GM23338 (cell line): Measurements from ENCODE around the gene AKIP1.

Experiments
- CREB1 ChIP-seq: fragments of 250-450 bp; sonication (Bioruptor Pico); IDR thresholded peaks from 2 replicates; pipeline ENCODE4 v1.5.0; 2020; ENCODE audit warnings: low read depth, mild to moderate bottlenecking, moderate library complexity
- ETS1 ChIP-seq: IDR thresholded peaks from 2 replicates; pipeline ENCODE4 v1.6.1; 2016; ENCODE audit warnings: antibody characterized with exemption
- EZH2 ChIP-seq: fragments of 200-600 bp; sonication (generic); IDR thresholded peaks from one replicate; pipeline ENCODE4 v1.8.0; 2017; ENCODE audit warnings: antibody characterized with exemption, mild to moderate bottlenecking, low read depth; ENCODE audit not compliant: unreplicated experiment
- EZH2phosphoT487 ChIP-seq: fragments of 200-600 bp; sonication (generic); IDR thresholded peaks from one replicate; pipeline ENCODE4 v1.8.1; 2018; ENCODE audit warnings: antibody characterized with exemption; ENCODE audit not compliant: unreplicated experiment
- JUNB ChIP-seq: IDR thresholded peaks from one replicate; pipeline ENCODE4 v1.6.1; 2016; ENCODE audit warnings: antibody characterized with exemption; ENCODE audit not compliant: unreplicated experiment
- NANOG ChIP-seq: IDR thresholded peaks from 2 replicates; pipeline ENCODE4 v1.6.1; 2016; ENCODE audit warnings: antibody characterized with exemption, borderline replicate concordance
- POLR2AphosphoS5 ChIP-seq: IDR thresholded peaks from 2 replicates; pipeline ENCODE4 v1.6.1; 2016; ENCODE audit warnings: antibody characterized with exemption, low read depth
- STAT1 ChIP-seq: IDR thresholded peaks from one replicate; pipeline ENCODE4 v1.6.1; 2016; ENCODE audit warnings: antibody characterized with exemption; ENCODE audit not compliant: unreplicated experiment
- ZNF114 ChIP-seq: fragments of 250-450 bp; sonication (Bioruptor Pico); IDR thresholded peaks from 2 replicates; pipeline ENCODE4 v1.5.0; 2020; ENCODE audit warnings: mild to moderate bottlenecking, moderate library complexity
- ZNF331 ChIP-seq: fragments of 250-450 bp; sonication (Bioruptor Pico); IDR thresholded peaks from 2 replicates; pipeline ENCODE4 v1.5.0; 2020; ENCODE audit warnings: low read depth, mild to moderate bottlenecking, moderate library complexity
- TF ChIP-seq, protein P1 (sequence below), 2 experiments: fragments of 200-600 bp in 1 of 2; sonication (generic) in 1 of 2; conservative IDR thresholded peaks; 2 replicates each; pipeline versions ENCODE4 v1.5.1 to v1.6.1; 2016 to 2017; ENCODE audit warnings: antibody characterized with exemption in 2 of 2, low read depth in 2 of 2, mild to moderate bottlenecking in 2 of 2, moderate library complexity in 1 of 2
- TF ChIP-seq, protein P2 (sequence below): IDR thresholded peaks from one replicate; pipeline ENCODE4 v1.6.1; 2018; ENCODE audit warnings: antibody characterized with exemption; ENCODE audit not compliant: unreplicated experiment
- TF ChIP-seq, protein P3 (sequence below): fragments of 250-450 bp; sonication (Bioruptor Pico); IDR thresholded peaks from 2 replicates; pipeline ENCODE4 v1.5.0; 2020; ENCODE audit warnings: mild to moderate bottlenecking, moderate library complexity

DNA sequence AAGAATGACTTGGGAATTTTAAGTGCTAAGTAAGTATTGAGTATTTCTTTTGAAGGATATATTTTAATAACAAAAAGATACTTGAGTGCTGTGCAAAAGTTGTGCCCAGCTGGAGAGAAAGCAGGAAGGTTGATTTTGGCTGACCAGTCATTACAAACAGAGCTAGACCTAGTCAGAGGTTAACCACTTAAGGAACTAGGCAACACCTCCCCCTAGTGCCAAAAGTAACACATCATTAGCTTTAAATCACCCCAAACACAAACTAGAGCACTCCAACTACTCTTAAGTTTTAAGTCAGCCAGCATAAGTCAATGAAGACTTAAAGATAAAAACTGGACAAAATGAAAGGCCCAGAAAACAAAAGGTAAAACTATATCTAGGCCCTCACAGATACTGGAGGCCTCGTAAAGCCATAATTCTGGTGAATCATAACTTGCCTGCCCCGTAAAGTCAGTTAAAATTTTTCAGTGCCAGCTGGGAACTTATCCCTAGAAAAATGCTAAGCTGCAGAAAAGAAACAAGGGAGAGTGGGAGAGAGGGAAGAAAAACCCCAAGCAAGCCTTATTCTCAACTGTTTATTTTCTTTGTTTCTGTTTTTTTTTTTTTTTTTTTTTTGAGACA is 48.7 kb downstream of the AKIP1 start:
- TF ChIP-seq, protein P1, sequence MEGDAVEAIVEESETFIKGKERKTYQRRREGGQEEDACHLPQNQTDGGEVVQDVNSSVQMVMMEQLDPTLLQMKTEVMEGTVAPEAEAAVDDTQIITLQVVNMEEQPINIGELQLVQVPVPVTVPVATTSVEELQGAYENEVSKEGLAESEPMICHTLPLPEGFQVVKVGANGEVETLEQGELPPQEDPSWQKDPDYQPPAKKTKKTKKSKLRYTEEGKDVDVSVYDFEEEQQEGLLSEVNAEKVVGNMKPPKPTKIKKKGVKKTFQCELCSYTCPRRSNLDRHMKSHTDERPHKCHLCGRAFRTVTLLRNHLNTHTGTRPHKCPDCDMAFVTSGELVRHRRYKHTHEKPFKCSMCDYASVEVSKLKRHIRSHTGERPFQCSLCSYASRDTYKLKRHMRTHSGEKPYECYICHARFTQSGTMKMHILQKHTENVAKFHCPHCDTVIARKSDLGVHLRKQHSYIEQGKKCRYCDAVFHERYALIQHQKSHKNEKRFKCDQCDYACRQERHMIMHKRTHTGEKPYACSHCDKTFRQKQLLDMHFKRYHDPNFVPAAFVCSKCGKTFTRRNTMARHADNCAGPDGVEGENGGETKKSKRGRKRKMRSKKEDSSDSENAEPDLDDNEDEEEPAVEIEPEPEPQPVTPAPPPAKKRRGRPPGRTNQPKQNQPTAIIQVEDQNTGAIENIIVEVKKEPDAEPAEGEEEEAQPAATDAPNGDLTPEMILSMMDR (conservative IDR thresholded peaks at IDR 0.05; ENCODE audit: low read depth in 2 of 2), result peak; percentile 80 to 85
- TF ChIP-seq POLR2AphosphoS5, result no peak
- no peak for TF ChIP-seq EZH2
- no peak for TF ChIP-seq EZH2phosphoT487
- TF ChIP-seq ETS1, result no peak
- TF ChIP-seq ZNF331 (CRISPR knock-in tag), result no peak
- TF ChIP-seq, protein P2, sequence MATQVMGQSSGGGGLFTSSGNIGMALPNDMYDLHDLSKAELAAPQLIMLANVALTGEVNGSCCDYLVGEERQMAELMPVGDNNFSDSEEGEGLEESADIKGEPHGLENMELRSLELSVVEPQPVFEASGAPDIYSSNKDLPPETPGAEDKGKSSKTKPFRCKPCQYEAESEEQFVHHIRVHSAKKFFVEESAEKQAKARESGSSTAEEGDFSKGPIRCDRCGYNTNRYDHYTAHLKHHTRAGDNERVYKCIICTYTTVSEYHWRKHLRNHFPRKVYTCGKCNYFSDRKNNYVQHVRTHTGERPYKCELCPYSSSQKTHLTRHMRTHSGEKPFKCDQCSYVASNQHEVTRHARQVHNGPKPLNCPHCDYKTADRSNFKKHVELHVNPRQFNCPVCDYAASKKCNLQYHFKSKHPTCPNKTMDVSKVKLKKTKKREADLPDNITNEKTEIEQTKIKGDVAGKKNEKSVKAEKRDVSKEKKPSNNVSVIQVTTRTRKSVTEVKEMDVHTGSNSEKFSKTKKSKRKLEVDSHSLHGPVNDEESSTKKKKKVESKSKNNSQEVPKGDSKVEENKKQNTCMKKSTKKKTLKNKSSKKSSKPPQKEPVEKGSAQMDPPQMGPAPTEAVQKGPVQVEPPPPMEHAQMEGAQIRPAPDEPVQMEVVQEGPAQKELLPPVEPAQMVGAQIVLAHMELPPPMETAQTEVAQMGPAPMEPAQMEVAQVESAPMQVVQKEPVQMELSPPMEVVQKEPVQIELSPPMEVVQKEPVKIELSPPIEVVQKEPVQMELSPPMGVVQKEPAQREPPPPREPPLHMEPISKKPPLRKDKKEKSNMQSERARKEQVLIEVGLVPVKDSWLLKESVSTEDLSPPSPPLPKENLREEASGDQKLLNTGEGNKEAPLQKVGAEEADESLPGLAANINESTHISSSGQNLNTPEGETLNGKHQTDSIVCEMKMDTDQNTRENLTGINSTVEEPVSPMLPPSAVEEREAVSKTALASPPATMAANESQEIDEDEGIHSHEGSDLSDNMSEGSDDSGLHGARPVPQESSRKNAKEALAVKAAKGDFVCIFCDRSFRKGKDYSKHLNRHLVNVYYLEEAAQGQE, result no peak
- no peak for TF ChIP-seq JUNB
- TF ChIP-seq CREB1 (CRISPR knock-in tag), result no peak
- TF ChIP-seq STAT1, result no peak
- TF ChIP-seq, protein P3, sequence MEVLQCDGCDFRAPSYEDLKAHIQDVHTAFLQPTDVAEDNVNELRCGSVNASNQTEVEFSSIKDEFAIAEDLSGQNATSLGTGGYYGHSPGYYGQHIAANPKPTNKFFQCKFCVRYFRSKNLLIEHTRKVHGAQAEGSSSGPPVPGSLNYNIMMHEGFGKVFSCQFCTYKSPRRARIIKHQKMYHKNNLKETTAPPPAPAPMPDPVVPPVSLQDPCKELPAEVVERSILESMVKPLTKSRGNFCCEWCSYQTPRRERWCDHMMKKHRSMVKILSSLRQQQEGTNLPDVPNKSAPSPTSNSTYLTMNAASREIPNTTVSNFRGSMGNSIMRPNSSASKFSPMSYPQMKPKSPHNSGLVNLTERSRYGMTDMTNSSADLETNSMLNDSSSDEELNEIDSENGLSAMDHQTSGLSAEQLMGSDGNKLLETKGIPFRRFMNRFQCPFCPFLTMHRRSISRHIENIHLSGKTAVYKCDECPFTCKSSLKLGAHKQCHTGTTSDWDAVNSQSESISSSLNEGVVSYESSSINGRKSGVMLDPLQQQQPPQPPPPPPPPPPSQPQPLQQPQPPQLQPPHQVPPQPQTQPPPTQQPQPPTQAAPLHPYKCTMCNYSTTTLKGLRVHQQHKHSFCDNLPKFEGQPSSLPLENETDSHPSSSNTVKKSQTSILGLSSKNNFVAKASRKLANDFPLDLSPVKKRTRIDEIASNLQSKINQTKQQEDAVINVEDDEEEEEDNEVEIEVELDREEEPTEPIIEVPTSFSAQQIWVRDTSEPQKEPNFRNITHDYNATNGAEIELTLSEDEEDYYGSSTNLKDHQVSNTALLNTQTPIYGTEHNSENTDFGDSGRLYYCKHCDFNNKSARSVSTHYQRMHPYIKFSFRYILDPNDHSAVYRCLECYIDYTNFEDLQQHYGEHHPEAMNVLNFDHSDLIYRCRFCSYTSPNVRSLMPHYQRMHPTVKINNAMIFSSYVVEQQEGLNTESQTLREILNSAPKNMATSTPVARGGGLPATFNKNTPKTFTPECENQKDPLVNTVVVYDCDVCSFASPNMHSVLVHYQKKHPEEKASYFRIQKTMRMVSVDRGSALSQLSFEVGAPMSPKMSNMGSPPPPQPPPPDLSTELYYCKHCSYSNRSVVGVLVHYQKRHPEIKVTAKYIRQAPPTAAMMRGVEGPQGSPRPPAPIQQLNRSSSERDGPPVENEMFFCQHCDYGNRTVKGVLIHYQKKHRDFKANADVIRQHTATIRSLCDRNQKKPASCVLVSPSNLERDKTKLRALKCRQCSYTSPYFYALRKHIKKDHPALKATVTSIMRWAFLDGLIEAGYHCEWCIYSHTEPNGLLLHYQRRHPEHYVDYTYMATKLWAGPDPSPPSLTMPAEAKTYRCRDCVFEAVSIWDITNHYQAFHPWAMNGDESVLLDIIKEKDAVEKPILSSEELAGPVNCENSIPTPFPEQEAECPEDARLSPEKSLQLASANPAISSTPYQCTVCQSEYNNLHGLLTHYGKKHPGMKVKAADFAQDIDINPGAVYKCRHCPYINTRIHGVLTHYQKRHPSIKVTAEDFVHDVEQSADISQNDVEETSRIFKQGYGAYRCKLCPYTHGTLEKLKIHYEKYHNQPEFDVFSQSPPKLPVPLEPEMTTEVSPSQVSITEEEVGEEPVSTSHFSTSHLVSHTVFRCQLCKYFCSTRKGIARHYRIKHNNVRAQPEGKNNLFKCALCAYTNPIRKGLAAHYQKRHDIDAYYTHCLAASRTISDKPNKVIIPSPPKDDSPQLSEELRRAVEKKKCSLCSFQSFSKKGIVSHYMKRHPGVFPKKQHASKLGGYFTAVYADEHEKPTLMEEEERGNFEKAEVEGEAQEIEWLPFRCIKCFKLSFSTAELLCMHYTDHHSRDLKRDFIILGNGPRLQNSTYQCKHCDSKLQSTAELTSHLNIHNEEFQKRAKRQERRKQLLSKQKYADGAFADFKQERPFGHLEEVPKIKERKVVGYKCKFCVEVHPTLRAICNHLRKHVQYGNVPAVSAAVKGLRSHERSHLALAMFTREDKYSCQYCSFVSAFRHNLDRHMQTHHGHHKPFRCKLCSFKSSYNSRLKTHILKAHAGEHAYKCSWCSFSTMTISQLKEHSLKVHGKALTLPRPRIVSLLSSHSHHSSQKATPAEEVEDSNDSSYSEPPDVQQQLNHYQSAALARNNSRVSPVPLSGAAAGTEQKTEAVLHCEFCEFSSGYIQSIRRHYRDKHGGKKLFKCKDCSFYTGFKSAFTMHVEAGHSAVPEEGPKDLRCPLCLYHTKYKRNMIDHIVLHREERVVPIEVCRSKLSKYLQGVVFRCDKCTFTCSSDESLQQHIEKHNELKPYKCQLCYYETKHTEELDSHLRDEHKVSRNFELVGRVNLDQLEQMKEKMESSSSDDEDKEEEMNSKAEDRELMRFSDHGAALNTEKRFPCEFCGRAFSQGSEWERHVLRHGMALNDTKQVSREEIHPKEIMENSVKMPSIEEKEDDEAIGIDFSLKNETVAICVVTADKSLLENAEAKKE (CRISPR knock-in tag), result no peak
- TF ChIP-seq NANOG, result no peak
- TF ChIP-seq ZNF114 (CRISPR knock-in tag), result no peak
